ENCODE measurements around the gene RGL2. TPM values are rescaled to one million over a fixed set of nuclear protein-coding genes. Genes with fewer than 3 reads are reported as not detected.

RGL2 gene
- total RNA-seq, 1 donor from 2014 or later = 114 TPM

DNA sequence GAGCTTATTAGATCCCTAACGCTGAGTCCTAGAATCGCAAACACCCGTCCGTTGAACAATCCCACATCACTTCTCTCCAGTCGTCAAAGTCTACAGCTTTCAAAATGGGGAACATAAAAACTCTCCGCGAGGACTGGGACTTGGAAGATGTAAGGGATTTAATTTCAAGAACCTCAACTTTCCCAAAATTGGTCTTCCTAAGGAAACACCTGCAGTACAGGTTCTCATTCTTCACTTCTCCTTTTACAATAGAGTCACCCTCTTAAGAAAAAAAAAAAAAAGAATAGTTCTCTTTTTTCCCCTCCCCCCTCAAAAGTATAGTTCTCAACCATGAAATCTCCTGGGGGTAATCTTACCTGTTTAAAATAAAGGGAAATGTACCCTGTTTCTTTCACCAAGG is 25.4 kb upstream of the RGL2 start:
- DNase-seq = no peak
- intact Hi-C loops (cut with DNase I) = no loop called here
- Histone ChIP-seq H3K9me3 (no peaks in the 10 kb centered on the region), H3K27ac (peak overlapping the region; percentile 84), H3K4me1 (peaks cover 32% of the 10 kb centered on the region), H3K4me3 (peak overlapping the region; percentile 78), H3K36me3 (peaks cover 22% of the 10 kb centered on the region), H3K27me3 (no peaks in the 10 kb centered on the region)
- no peak for ATAC-seq
- TF ChIP-seq, protein P1, sequence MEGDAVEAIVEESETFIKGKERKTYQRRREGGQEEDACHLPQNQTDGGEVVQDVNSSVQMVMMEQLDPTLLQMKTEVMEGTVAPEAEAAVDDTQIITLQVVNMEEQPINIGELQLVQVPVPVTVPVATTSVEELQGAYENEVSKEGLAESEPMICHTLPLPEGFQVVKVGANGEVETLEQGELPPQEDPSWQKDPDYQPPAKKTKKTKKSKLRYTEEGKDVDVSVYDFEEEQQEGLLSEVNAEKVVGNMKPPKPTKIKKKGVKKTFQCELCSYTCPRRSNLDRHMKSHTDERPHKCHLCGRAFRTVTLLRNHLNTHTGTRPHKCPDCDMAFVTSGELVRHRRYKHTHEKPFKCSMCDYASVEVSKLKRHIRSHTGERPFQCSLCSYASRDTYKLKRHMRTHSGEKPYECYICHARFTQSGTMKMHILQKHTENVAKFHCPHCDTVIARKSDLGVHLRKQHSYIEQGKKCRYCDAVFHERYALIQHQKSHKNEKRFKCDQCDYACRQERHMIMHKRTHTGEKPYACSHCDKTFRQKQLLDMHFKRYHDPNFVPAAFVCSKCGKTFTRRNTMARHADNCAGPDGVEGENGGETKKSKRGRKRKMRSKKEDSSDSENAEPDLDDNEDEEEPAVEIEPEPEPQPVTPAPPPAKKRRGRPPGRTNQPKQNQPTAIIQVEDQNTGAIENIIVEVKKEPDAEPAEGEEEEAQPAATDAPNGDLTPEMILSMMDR (IDR thresholded peaks at IDR 0.05) = no peak

DNA sequence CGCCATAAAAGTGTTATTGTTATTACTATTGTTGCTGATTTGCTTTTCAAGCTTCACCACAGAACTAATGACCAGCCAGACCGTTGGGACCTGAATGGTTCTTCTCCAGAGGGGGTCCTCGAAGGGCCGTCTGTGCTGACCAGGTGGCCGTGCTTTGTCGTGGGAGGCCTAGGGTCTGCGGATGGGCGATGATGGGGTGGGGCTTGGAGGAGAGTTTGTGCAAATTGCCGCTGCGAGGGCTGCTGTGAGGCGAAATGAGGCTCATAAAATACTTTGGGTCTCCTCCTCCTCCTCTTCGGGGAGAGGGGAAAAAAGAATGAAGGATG is 24.8 kb upstream of the RGL2 start:
- TF ChIP-seq, protein P1 (IDR thresholded peaks at IDR 0.05) = no peak
- no peak for ATAC-seq
- Histone ChIP-seq H3K36me3 (peaks cover 27% of the 10 kb centered on the region), H3K27me3 (no peaks in the 10 kb centered on the region), H3K27ac (peak overlapping the region; percentile 84), H3K4me1 (peaks cover 38% of the 10 kb centered on the region), H3K4me3 (peak overlapping the region; percentile 78), H3K9me3 (no peaks in the 10 kb centered on the region)
- intact Hi-C loops (cut with DNase I) = no loop called here
- no peak for DNase-seq

GRCh38 chr6:33321227-33321626 is 22.5 kb upstream of the RGL2 start:
- peak overlapping the region; percentile 78 for H3K4me3 ChIP-seq
- no peaks in the 10 kb centered on the region for H3K27me3 ChIP-seq
- intact Hi-C loops (cut with DNase I) = no loop called here
- no peak for DNase-seq
- peaks cover 50% of the 10 kb centered on the region for H3K4me1 ChIP-seq
- H3K27ac ChIP-seq = peak overlapping the region; percentile 6
- ATAC-seq = no peak
- peaks cover 28% of the 10 kb centered on the region for H3K36me3 ChIP-seq
- TF ChIP-seq, protein P1 (IDR thresholded peaks at IDR 0.05) = no peak
- no peaks in the 10 kb centered on the region for H3K9me3 ChIP-seq

- no peak for DNase-seq
These were observed 21.8 kb upstream of the RGL2 start for GRCh38 chr6:33320315-33321181.

DNA sequence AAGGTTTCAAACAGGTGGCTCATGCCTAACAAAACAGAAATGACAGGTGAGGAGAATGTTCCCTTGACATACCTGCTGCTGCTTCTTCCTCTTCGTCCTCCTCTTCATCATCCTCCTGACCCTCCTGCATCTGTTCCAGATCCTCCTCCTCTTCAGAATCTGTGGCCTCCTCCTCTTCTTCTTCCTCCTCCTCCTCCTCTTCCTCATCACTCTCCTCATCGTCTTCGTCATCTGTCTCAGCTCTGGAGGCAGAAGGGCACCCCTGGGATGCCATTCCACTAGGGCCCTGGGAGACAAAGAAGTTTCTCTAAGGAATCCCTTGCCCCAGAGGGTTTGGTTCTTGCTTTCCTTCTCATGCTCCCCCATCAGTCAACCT is 21.2 kb upstream of the RGL2 start:
- TF ChIP-seq, protein P1 (IDR thresholded peaks at IDR 0.05) = no peak
- no peak for ATAC-seq
- intact Hi-C loops (cut with DNase I) = no loop called here
- H3K27ac ChIP-seq = no peak overlapping the region
- peaks cover 28% of the 10 kb centered on the region for H3K36me3 ChIP-seq
- H3K4me3 ChIP-seq = no peak overlapping the region
- DNase-seq = no peak
- H3K9me3 ChIP-seq = no peaks in the 10 kb centered on the region
- no peaks in the 10 kb centered on the region for H3K27me3 ChIP-seq
- H3K4me1 ChIP-seq = peaks cover 55% of the 10 kb centered on the region

More at GRCh38 chr6:33320315-33321181, 21.8 kb upstream of the RGL2 start:
- peaks cover 28% of the 10 kb centered on the region for H3K36me3 ChIP-seq
- intact Hi-C loops (cut with DNase I) = no loop called here
- peak overlapping the region; percentile 6 for H3K27ac ChIP-seq
- no peak overlapping the region for H3K4me3 ChIP-seq
- ATAC-seq = no peak
- no peaks in the 10 kb centered on the region for H3K27me3 ChIP-seq
- TF ChIP-seq, protein P1 (IDR thresholded peaks at IDR 0.05) = no peak
- H3K4me1 ChIP-seq = peaks cover 50% of the 10 kb centered on the region
- no peaks in the 10 kb centered on the region for H3K9me3 ChIP-seq
